Lower lobe of right lung (tissue), 2 donors: ENCODE data around the gene GAPT. TPM values are rescaled to one million over a fixed set of nuclear protein-coding genes. Genes with fewer than 3 reads are reported as not detected.

ENCODE experiments used
- ATAC-seq, 2 donors: fragments of 200-7000 bp; cut with Tn5 transposase; one replicate each; pipeline ENCODE4 v1.9.1; 2020 to 2022; ENCODE audit warnings: mild to moderate bottlenecking in 2 of 2, moderate library complexity in 2 of 2
- DNase-seq: peaks from one replicate; pipeline ENCODE4 v3.0.0-alpha.2; 2020
- H3K27ac ChIP-seq: fragments of 200-600 bp; one replicate; pipeline ENCODE4 v1.8.0; 2022
- H3K27me3 ChIP-seq: fragments of 200-600 bp; one replicate; pipeline ENCODE4 v1.8.0; 2022; ENCODE audit warnings: low read depth
- H3K36me3 ChIP-seq: fragments of 200-600 bp; one replicate; pipeline ENCODE4 v1.8.0; 2022; ENCODE audit warnings: mild to moderate bottlenecking
- H3K4me1 ChIP-seq: fragments of 200-600 bp; one replicate; pipeline ENCODE4 v1.8.0; 2022
- H3K4me3 ChIP-seq: fragments of 200-600 bp; one replicate; pipeline ENCODE4 v1.8.0; 2022; ENCODE audit warnings: mild to moderate bottlenecking
- H3K9me3 ChIP-seq: fragments of 200-600 bp; one replicate; pipeline ENCODE4 v1.8.0; 2022
- intact Hi-C: fragments of 100-400 bp; cut with DNase I; formaldehyde crosslinking; loops from one replicate; pipeline ENCODE4 v1.11.0; 2022
- total RNA-seq: library from RNA; stranded (reverse); fragmentation: NEBNext Ultra II Directional; extraction: Animal tissue kit (Norgen Biotek cat#: 25700); gene quantifications from one replicate; pipeline ENCODE4 v1.2.1, GENCODE V29; 2021
- TF ChIP-seq, protein P1 (sequence below): fragments of 200-600 bp; IDR thresholded peaks from one replicate; pipeline ENCODE4 v1.8.0; 2022; ENCODE audit warnings: antibody characterized with exemption, mild to moderate bottlenecking
- donor health status: DM: no; HTN: yes; CAD: no; lungs with severe emphysema.

Gene GAPT
- total RNA-seq, 1 donor from 2014 or later, result 6.5 TPM

DNA sequence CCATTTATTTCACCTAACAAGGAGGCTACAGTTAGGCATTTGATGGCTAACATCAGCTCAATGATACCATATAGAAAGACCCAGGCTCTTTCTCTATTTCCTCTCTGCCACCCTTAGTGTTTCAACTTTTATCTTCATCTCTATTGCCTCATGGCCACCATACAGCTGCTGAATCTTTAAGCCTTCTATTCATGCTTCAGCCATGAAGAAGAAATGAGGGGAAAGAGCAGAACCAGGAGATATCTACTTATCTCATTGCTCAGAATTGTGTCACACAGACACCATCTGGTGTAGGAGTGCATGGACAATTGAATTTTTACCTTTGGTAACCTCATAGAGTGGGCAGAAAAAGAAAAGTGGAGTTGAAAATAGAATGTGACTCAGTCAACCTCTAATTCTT lies 6.7 kb downstream of the GAPT start:
- ATAC-seq, result no peak

DNA sequence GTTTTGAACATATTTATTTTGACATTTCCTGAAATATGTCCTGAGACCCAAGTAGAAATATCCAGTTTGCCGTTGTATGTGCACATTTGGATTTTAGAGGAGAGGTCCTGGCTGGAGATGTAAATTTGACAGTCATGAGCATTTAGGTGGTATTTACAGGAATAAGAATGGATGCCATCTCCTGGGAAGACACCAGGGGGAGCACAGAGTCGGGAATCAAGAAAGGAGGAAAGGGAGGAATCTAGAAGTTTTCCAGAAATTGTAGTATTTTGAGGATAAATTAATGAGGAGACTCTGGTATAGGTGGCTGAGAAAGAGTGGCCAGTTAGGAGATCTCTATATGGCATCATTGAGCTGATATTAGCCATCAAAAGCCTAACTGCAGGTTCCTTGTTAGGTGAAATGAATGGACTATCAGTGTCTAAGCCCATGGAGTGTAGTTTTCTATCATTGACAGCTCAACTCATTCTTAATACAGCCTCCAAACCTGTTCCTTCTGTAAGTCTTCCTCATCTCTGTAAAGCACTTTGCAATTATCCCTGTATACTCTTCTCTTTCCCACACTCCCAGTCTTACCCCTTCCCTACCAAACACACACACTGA lies 7.2 kb downstream of the GAPT start:
- no peak for DNase-seq
- Histone ChIP-seq H3K27ac (no peak overlapping the region), H3K9me3 (no peaks in the 10 kb centered on the region), H3K27me3 (no peaks in the 10 kb centered on the region), H3K36me3 (no peaks in the 10 kb centered on the region), H3K4me3 (no peak overlapping the region), H3K4me1 (peaks cover 3% of the 10 kb centered on the region)
- TF ChIP-seq, protein P1, sequence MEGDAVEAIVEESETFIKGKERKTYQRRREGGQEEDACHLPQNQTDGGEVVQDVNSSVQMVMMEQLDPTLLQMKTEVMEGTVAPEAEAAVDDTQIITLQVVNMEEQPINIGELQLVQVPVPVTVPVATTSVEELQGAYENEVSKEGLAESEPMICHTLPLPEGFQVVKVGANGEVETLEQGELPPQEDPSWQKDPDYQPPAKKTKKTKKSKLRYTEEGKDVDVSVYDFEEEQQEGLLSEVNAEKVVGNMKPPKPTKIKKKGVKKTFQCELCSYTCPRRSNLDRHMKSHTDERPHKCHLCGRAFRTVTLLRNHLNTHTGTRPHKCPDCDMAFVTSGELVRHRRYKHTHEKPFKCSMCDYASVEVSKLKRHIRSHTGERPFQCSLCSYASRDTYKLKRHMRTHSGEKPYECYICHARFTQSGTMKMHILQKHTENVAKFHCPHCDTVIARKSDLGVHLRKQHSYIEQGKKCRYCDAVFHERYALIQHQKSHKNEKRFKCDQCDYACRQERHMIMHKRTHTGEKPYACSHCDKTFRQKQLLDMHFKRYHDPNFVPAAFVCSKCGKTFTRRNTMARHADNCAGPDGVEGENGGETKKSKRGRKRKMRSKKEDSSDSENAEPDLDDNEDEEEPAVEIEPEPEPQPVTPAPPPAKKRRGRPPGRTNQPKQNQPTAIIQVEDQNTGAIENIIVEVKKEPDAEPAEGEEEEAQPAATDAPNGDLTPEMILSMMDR, result peak; percentile 70
- intact Hi-C loops, result loop anchor here (10.0 kb wide), 1 partner anchor 356 kb away; no protein-coding TSS in a partner anchor
- peak in 1 of 2 donors; percentile 66 for ATAC-seq

More for the DNA sequence above, 6.7 kb downstream of the GAPT start:
- H3K9me3 ChIP-seq, result no peaks in the 10 kb centered on the region
- H3K36me3 ChIP-seq, result no peaks in the 10 kb centered on the region
- peaks cover 3% of the 10 kb centered on the region for H3K4me1 ChIP-seq
- intact Hi-C loops, result loop anchor here (10.0 kb wide), 1 partner anchor 357 kb away; no protein-coding TSS in a partner anchor
- TF ChIP-seq, protein P1, result no peak
- no peak overlapping the region for H3K27ac ChIP-seq
- H3K27me3 ChIP-seq, result no peaks in the 10 kb centered on the region
- H3K4me3 ChIP-seq, result no peak overlapping the region
- DNase-seq, result no peak

DNA sequence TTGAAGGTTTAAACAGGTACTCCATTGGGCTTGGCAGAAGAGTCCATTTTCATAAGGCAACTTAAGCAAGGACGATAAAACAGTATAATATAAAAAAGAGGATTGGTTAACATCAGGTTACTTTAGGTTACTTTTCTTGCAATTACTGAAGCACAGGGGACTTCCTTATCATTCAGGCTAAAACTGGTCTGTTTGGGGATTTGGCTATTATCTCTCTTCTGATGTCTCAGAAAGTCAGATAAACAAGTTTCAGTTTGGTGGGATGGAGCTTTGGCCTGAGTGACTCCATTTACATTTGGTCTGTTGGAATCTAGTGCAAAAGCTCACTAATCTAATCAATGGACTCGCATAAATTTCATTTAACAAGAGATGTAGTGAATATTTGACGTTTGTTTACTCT lies 8.0 kb downstream of the GAPT start:
- TF ChIP-seq, protein P1, result no peak
- Histone ChIP-seq H3K4me3 (no peak overlapping the region), H3K27ac (no peak overlapping the region), H3K4me1 (peaks cover 3% of the 10 kb centered on the region), H3K36me3 (no peaks in the 10 kb centered on the region), H3K27me3 (no peaks in the 10 kb centered on the region), H3K9me3 (no peaks in the 10 kb centered on the region)
- ATAC-seq, result no peak
- DNase-seq, result no peak
- intact Hi-C loops, result loop anchor here (10.0 kb wide), 1 partner anchor 356 kb away; no protein-coding TSS in a partner anchor

GRCh38 chr5:58499941-58500340 lies 8.7 kb downstream of the GAPT start:
- H3K27ac ChIP-seq, result no peak overlapping the region
- no peak for DNase-seq
- no peaks in the 10 kb centered on the region for H3K9me3 ChIP-seq
- intact Hi-C loops, result loop anchor here (10.0 kb wide), 1 partner anchor 355 kb away; no protein-coding TSS in a partner anchor
- no peaks in the 10 kb centered on the region for H3K27me3 ChIP-seq
- no peaks in the 10 kb centered on the region for H3K36me3 ChIP-seq
- peak in 1 of 2 donors; percentile 44 for ATAC-seq
- H3K4me1 ChIP-seq, result peaks cover 6% of the 10 kb centered on the region
- H3K4me3 ChIP-seq, result no peak overlapping the region
- TF ChIP-seq, protein P1, result no peak

GRCh38 chr5:58501778-58502417 lies 10.7 kb downstream of the GAPT start:
- Histone ChIP-seq H3K27me3 (no peaks in the 10 kb centered on the region), H3K9me3 (no peaks in the 10 kb centered on the region), H3K27ac (no peak overlapping the region), H3K4me3 (no peak overlapping the region), H3K4me1 (peaks cover 16% of the 10 kb centered on the region), H3K36me3 (no peaks in the 10 kb centered on the region)
- TF ChIP-seq, protein P1, result no peak
- DNase-seq (no peak), ATAC-seq (no peak)
- intact Hi-C loops, result no loop called here
